OCI-LY7 (cell line): ENCODE results near the gene LRRC31. TPM values are rescaled to one million over a fixed set of nuclear protein-coding genes. Genes with fewer than 3 reads are reported as not detected.

Experiments used
- BruUV-seq: library from RNA; stranded (reverse); fragments of 400-500 nt; replicated peaks from 2 replicates; lab custom pipeline; 2021; lab: Mats Ljungman, UMichigan
- CTCF ChIA-PET: fragments of 300-600 bp; sonication (Branson Sonifier 250); formaldehyde crosslinking; loops from one replicate; lab custom pipeline; 2022; ENCODE audit warnings: antibody characterized with exemption; ENCODE audit not compliant: unreplicated experiment; lab: Charles Lee
- POLR2A ChIA-PET: fragments of 300-600 bp; sonication (Branson Sonifier 250); formaldehyde crosslinking; loops from one replicate; lab custom pipeline; 2022; ENCODE audit warnings: antibody characterized with exemption; lab: Charles Lee
- DNase-seq: peaks from one replicate; pipeline ENCODE4 v3.0.0-alpha.2; 2015; ENCODE audit warnings: low spot score
- H2AFZ ChIP-seq: fragments of 200-600 bp; sonication (generic), shearing (Covaris generic); 2 replicates; pipeline ENCODE4 v1.6.1; 2014; ENCODE audit warnings: mild to moderate bottlenecking, antibody characterized with exemption, low read length, moderate library complexity
- H3K27ac ChIP-seq: fragments of 200-600 bp; sonication (generic); 2 replicates; pipeline ENCODE4 v1.5.1; 2014; ENCODE audit warnings: mixed run types, low read depth, mild to moderate bottlenecking, moderate library complexity, low read length, inconsistent platforms; ENCODE audit not compliant: poor library complexity, severe bottlenecking
- H3K36me3 ChIP-seq: fragments of 200-600 bp; sonication (generic); 2 replicates; pipeline ENCODE4 v1.6.1; 2014; ENCODE audit warnings: mild to moderate bottlenecking, antibody characterized with exemption, low read length, moderate library complexity, mixed read lengths; ENCODE audit not compliant: insufficient read depth
- H3K4me1 ChIP-seq: fragments of 200-600 bp; sonication (generic); 2 replicates; pipeline ENCODE4 v1.5.1; 2014; ENCODE audit warnings: mild to moderate bottlenecking, low read length; ENCODE audit not compliant: insufficient read depth, poor library complexity, severe bottlenecking
- H3K4me2 ChIP-seq: fragments of 200-600 bp; sonication (generic); 2 replicates; pipeline ENCODE4 v1.6.1; 2014; ENCODE audit warnings: mild to moderate bottlenecking, low read length
- H3K4me3 ChIP-seq: fragments of 200-600 bp; sonication (generic); 2 replicates; pipeline ENCODE4 v1.5.1; 2014; ENCODE audit warnings: mild to moderate bottlenecking, low read depth, low read length; ENCODE audit not compliant: poor library complexity, severe bottlenecking
- H3K79me2 ChIP-seq: fragments of 200-600 bp; sonication (generic); 2 replicates; pipeline ENCODE4 v1.6.1; 2016; ENCODE audit warnings: low read depth, mild to moderate bottlenecking, low read length, moderate library complexity, mixed read lengths; ENCODE audit not compliant: insufficient read depth
- H3K9me2 ChIP-seq: fragments of 200-600 bp; sonication (generic); 2 replicates; pipeline ENCODE4 v1.6.1; 2016; ENCODE audit warnings: mild to moderate bottlenecking, low read length, mixed read lengths; ENCODE audit not compliant: insufficient read depth
- H3K9me3 ChIP-seq: fragments of 200-600 bp; sonication (generic); 2 replicates; pipeline ENCODE4 v1.6.1; 2014; ENCODE audit warnings: mild to moderate bottlenecking, mixed run types, low read length, mixed read lengths
- H4K20me1 ChIP-seq: fragments of 200-600 bp; sonication (generic); 2 replicates; pipeline ENCODE4 v1.6.1; 2014; ENCODE audit warnings: mild to moderate bottlenecking, antibody characterized with exemption, low read length, moderate library complexity, mixed read lengths; ENCODE audit not compliant: insufficient read depth
- CTCF ChIP-seq: fragments of 200-600 bp; sonication (generic); conservative IDR thresholded peaks from 2 replicates; pipeline ENCODE4 v1.5.1; 2014; ENCODE audit warnings: mild to moderate bottlenecking, antibody characterized with exemption, low read length, moderate library complexity, mixed read lengths
- EZH2phosphoT487 ChIP-seq: fragments of 200-600 bp; sonication (generic); IDR thresholded peaks from 2 replicates; pipeline ENCODE4 v1.6.1; 2018; ENCODE audit warnings: low read depth, borderline replicate concordance, mild to moderate bottlenecking, mixed run types, antibody characterized with exemption, low read length, moderate library complexity, mixed read lengths
- intact Hi-C: fragments of 100-400 bp; cut with micrococcal nuclease; formaldehyde crosslinking; loops from one replicate; pipeline ENCODE4 v1.10.0; 2022; ENCODE audit not compliant: unreplicated experiment
- total RNA-seq, 2 experiments: library from RNA; depleted of rRNA in 1 of 2; stranded (reverse); fragments of >200 nt in 1 of 2; shearing (Covaris generic) in 1 of 2; gene quantifications; 2 replicates each; pipeline ENCODE4 v1.2.3, GENCODE V29; 2014 to 2022

The LRRC31 gene
- total RNA-seq, 2 experiments from 2014 or later = not detected

GRCh38 chr3:169809230-169809795 lies 60.4 kb downstream of the LRRC31 start:
- Histone ChIP-seq H3K36me3 (no peaks in the 10 kb centered on the region), H3K79me2 (no peaks in the 10 kb centered on the region), H3K4me3 (no peak overlapping the region), H3K9me2 (no peaks in the 10 kb centered on the region), H3K4me2 (no peak overlapping the region), H2AFZ (0 out of 2 replicates have a peak overlapping the region, but pooled peaks have one; percentile 13), H3K27ac (no peak overlapping the region), H3K4me1 (peaks cover 41% of the 10 kb centered on the region), H3K9me3 (no peaks in the 10 kb centered on the region), H4K20me1 (no peaks in the 10 kb centered on the region)
- BruUV-seq = no TSS peak
- POLR2A ChIA-PET = interaction anchor here (0.5 to 4.0 kb wide), 14 partner anchors 11 to 1603 kb away, joined by 3 to 25 read pairs (median 4); no protein-coding TSS in a partner anchor
- no peak for DNase-seq
- intact Hi-C loops = no loop called here
- CTCF ChIA-PET = interaction anchor here (0.6 kb wide), 1 partner anchor 55 kb away, joined by 4 read pairs; no protein-coding TSS in a partner anchor
- no peak for TF ChIP-seq EZH2phosphoT487
- no peak for TF ChIP-seq CTCF

GRCh38 chr3:169804681-169805080 lies 65.1 kb downstream of the LRRC31 start:
- no peaks in the 10 kb centered on the region for H3K9me3 ChIP-seq
- no TSS peak for BruUV-seq
- H3K4me3 ChIP-seq = no peak overlapping the region
- H2AFZ ChIP-seq = no peak overlapping the region
- DNase-seq = no peak
- TF ChIP-seq EZH2phosphoT487 = no peak
- TF ChIP-seq CTCF = no peak
- no peaks in the 10 kb centered on the region for H3K9me2 ChIP-seq
- intact Hi-C loops = no loop called here
- no peak overlapping the region for H3K27ac ChIP-seq
- H3K4me1 ChIP-seq = peaks cover 8% of the 10 kb centered on the region
- CTCF ChIA-PET = no interaction called here
- H3K4me2 ChIP-seq = no peak overlapping the region
- POLR2A ChIA-PET = interaction anchor here (0.6 kb wide), 1 partner anchor 44 kb away, joined by 3 read pairs; no protein-coding TSS in a partner anchor
- no peaks in the 10 kb centered on the region for H4K20me1 ChIP-seq
- H3K36me3 ChIP-seq = no peaks in the 10 kb centered on the region
- H3K79me2 ChIP-seq = no peaks in the 10 kb centered on the region

GRCh38 chr3:169792359-169792758 lies 77.4 kb downstream of the LRRC31 start:
- no TSS peak for BruUV-seq
- TF ChIP-seq CTCF (no peak), EZH2phosphoT487 (no peak)
- POLR2A ChIA-PET = no interaction called here

More at GRCh38 chr3:169792359-169792758, 77.4 kb downstream of the LRRC31 start:
- DNase-seq = no peak
- no peak overlapping the region for H3K27ac ChIP-seq
- H3K9me2 ChIP-seq = no peaks in the 10 kb centered on the region
- H3K4me1 ChIP-seq = no peaks in the 10 kb centered on the region
- H4K20me1 ChIP-seq = no peaks in the 10 kb centered on the region
- intact Hi-C loops = no loop called here
- no peak overlapping the region for H3K4me2 ChIP-seq
- CTCF ChIA-PET = no interaction called here
- H3K4me3 ChIP-seq = no peak overlapping the region
- H2AFZ ChIP-seq = no peak overlapping the region
- H3K9me3 ChIP-seq = no peaks in the 10 kb centered on the region
- H3K36me3 ChIP-seq = peaks cover 52% of the 10 kb centered on the region
- no peaks in the 10 kb centered on the region for H3K79me2 ChIP-seq
